H1 (cell line): Measurements from ENCODE around the gene CCDC148. TPM values are rescaled to one million over a fixed set of nuclear protein-coding genes. Genes with fewer than 3 reads are reported as not detected.

Source experiments
- CTCF ChIA-PET: fragments of 300-600 bp; sonication (Branson Sonifier 250); formaldehyde crosslinking; loops from one replicate; lab custom pipeline; 2021; ENCODE audit not compliant: partially characterized antibody; lab: Charles Lee
- POLR2A ChIA-PET: fragments of 300-600 bp; sonication (Branson Sonifier 250); formaldehyde crosslinking; loops from one replicate; lab custom pipeline; 2021; ENCODE audit warnings: inconsistent platforms; ENCODE audit not compliant: partially characterized antibody; lab: Charles Lee
- DNase-seq, 2 experiments: peaks; one replicate each; pipeline versions ENCODE4 v3.0.0 to v3.0.0-alpha.2; 2010 to 2022; ENCODE audit warnings: low spot score in 2 of 2, low read depth in 1 of 2, mixed read lengths in 1 of 2
- FAIRE-seq: peaks from 2 replicates; lab custom pipeline; 2011; peaks lifted over from hg19 to GRCh38; lab: Jason Lieb, UNC
- H2AFZ ChIP-seq: 2 replicates; pipeline ENCODE4 v1.8.1; 2012; ENCODE audit warnings: low read length, inconsistent platforms
- H2AK5ac ChIP-seq: 2 replicates; pipeline ENCODE4 v1.6.1; 2013; ENCODE audit warnings: low read depth, low read length
- H2BK120ac ChIP-seq: replicated peaks from 2 replicates; pipeline ENCODE3; 2013; ENCODE audit warnings: low read depth, low read length, inconsistent platforms
- H2BK12ac ChIP-seq: 2 replicates; pipeline ENCODE4 v1.6.1; 2013; ENCODE audit warnings: low read depth, low read length
- H2BK15ac ChIP-seq: 2 replicates; pipeline ENCODE4 v1.6.1; 2013; ENCODE audit warnings: low read length
- H2BK20ac ChIP-seq: 2 replicates; pipeline ENCODE4 v1.6.1; 2013; ENCODE audit warnings: low read length
- H2BK5ac ChIP-seq: 2 replicates; pipeline ENCODE4 v1.6.1; 2013; ENCODE audit warnings: low read depth, low read length
- H3K14ac ChIP-seq: 2 replicates; pipeline ENCODE4 v1.6.1; 2013; ENCODE audit warnings: inconsistent platforms; ENCODE audit not compliant: insufficient read length
- H3K18ac ChIP-seq: 2 replicates; pipeline ENCODE4 v1.6.1; 2013; ENCODE audit warnings: low read length; ENCODE audit errors: extremely low read depth
- H3K23ac ChIP-seq: 2 replicates; pipeline ENCODE4 v1.6.1; 2013; ENCODE audit warnings: inconsistent platforms; ENCODE audit not compliant: insufficient read length
- H3K23me2 ChIP-seq: 2 replicates; pipeline ENCODE4 v1.6.1; 2013; ENCODE audit warnings: low read depth, low read length
- H3K27ac ChIP-seq: 2 replicates; pipeline ENCODE4 v1.6.1; 2011; ENCODE audit warnings: low read depth, low read length, inconsistent platforms
- H3K27me3 ChIP-seq, 4 experiments: replicated peaks in 1 of 4; 1 replicate in 1 of 4; 2 replicates in 3 of 4; pipeline versions ENCODE4 v1.6.1 to v1.8.1; 2011 to 2013; ENCODE audit warnings: low read length in 3 of 4, mild to moderate bottlenecking in 3 of 4, inconsistent platforms in 2 of 4, mixed read lengths in 2 of 4, moderate library complexity in 1 of 4; ENCODE audit not compliant: control insufficient read depth in 3 of 4, insufficient read depth in 3 of 4; ENCODE audit errors: extremely low read depth in 1 of 4
- H3K36me3 ChIP-seq, 4 experiments: 2 replicates each; pipeline versions ENCODE4 v1.6.1 to v1.8.1; 2011 to 2013; ENCODE audit warnings: mild to moderate bottlenecking in 4 of 4, low read length in 3 of 4, moderate library complexity in 2 of 4, control low read depth in 1 of 4, inconsistent platforms in 1 of 4; ENCODE audit not compliant: insufficient read depth in 4 of 4, control insufficient read depth in 2 of 4
- H3K4ac ChIP-seq: replicated peaks from 2 replicates; pipeline ENCODE3; 2013; ENCODE audit warnings: low read length, low read depth, mixed read lengths, inconsistent platforms; ENCODE audit not compliant: insufficient read length
- H3K4me1 ChIP-seq, 4 experiments: replicated peaks in 1 of 4; 1 replicate in 1 of 4; 2 replicates in 3 of 4; pipeline versions ENCODE4 v1.6.1 to v1.8.1; 2011 to 2013; ENCODE audit warnings: low read length in 3 of 4, inconsistent platforms in 2 of 4, mixed read lengths in 1 of 4; ENCODE audit not compliant: insufficient read depth in 4 of 4, control insufficient read depth in 3 of 4
- H3K4me2 ChIP-seq, 2 experiments: 2 replicates each; pipeline versions ENCODE4 v1.6.1 to v1.8.1; 2011 to 2013; ENCODE audit warnings: low read depth in 2 of 2, low read length in 2 of 2, control low read depth in 1 of 2, inconsistent platforms in 1 of 2, mild to moderate bottlenecking in 1 of 2; ENCODE audit not compliant: insufficient read depth in 1 of 2
- H3K4me3 ChIP-seq, 4 experiments: fragments of 200-600, 300-600 bp in 1 of 4; sonication (generic), shearing (Covaris generic), sonication (Bioruptor Twin) in 1 of 4; 2 replicates each; pipeline versions ENCODE4 v1.5.1 to v1.8.1; 2011 to 2016; ENCODE audit warnings: low read length in 4 of 4, low read depth in 3 of 4, control low read depth in 2 of 4, inconsistent platforms in 2 of 4, mild to moderate bottlenecking in 2 of 4, mixed read lengths in 1 of 4, moderate library complexity in 1 of 4; ENCODE audit not compliant: insufficient read depth in 2 of 4; ENCODE audit errors: extremely low read depth in 1 of 4
- H3K56ac ChIP-seq: replicated peaks from 2 replicates; pipeline ENCODE3; 2013; ENCODE audit warnings: low read depth, mild to moderate bottlenecking, mixed read lengths, low read length, inconsistent platforms; ENCODE audit not compliant: insufficient read length
- H3K79me1 ChIP-seq: 2 replicates; pipeline ENCODE4 v1.6.1; 2013; ENCODE audit warnings: low read depth, low read length, control low read depth
- H3K79me2 ChIP-seq, 2 experiments: 2 replicates each; pipeline versions ENCODE4 v1.6.1 to v1.8.1; 2012 to 2013; ENCODE audit warnings: low read length in 2 of 2, mild to moderate bottlenecking in 2 of 2, inconsistent platforms in 1 of 2; ENCODE audit not compliant: insufficient read depth in 2 of 2, control insufficient read depth in 1 of 2
- H3K9ac ChIP-seq, 4 experiments: replicated peaks in 1 of 4; 1 replicate in 1 of 4; 2 replicates in 3 of 4; pipeline versions ENCODE4 v1.6.1 to v1.8.1; 2011 to 2013; ENCODE audit warnings: low read depth in 3 of 4, low read length in 3 of 4, control low read depth in 2 of 4, mild to moderate bottlenecking in 2 of 4, moderate library complexity in 2 of 4, inconsistent platforms in 1 of 4; ENCODE audit errors: extremely low read depth in 1 of 4
- H3K9me3 ChIP-seq, 2 experiments: 2 replicates each; pipeline versions ENCODE4 v1.6.1 to v1.8.1; 2012 to 2013; ENCODE audit warnings: mild to moderate bottlenecking in 2 of 2, moderate library complexity in 2 of 2, control low read depth in 1 of 2, inconsistent platforms in 1 of 2, low read depth in 1 of 2, low read length in 1 of 2, mixed read lengths in 1 of 2; ENCODE audit not compliant: insufficient read depth in 2 of 2
- H4K20me1 ChIP-seq, 2 experiments: replicated peaks in 1 of 2; 2 replicates each; pipeline versions ENCODE3 to v1.8.1; 2011 to 2013; ENCODE audit warnings: inconsistent platforms in 2 of 2, low read length in 2 of 2, mild to moderate bottlenecking in 1 of 2; ENCODE audit not compliant: insufficient read depth in 2 of 2, control insufficient read depth in 1 of 2
- H4K5ac ChIP-seq: 2 replicates; pipeline ENCODE4 v1.6.1; 2013; ENCODE audit warnings: low read length, low read depth, mixed read lengths, inconsistent platforms; ENCODE audit not compliant: insufficient read length
- H4K8ac ChIP-seq: 2 replicates; pipeline ENCODE4 v1.8.0; 2013; ENCODE audit warnings: mild to moderate bottlenecking, moderate library complexity, low read length, inconsistent platforms; ENCODE audit not compliant: insufficient read depth; ENCODE audit errors: extremely low read depth
- H4K91ac ChIP-seq: replicated peaks from 2 replicates; pipeline ENCODE3; 2013; ENCODE audit warnings: low read length, mixed read lengths, inconsistent platforms; ENCODE audit not compliant: insufficient read length
- KDM5A ChIP-seq: fragments of 200-600 bp; IDR thresholded peaks from 2 replicates; pipeline ENCODE4 v1.7.1; 2012; ENCODE audit warnings: mild to moderate bottlenecking, low read length, inconsistent platforms, mixed read lengths
- MAFK ChIP-seq: IDR thresholded peaks from 2 replicates; pipeline ENCODE4 v1.6.1; 2012; ENCODE audit warnings: low read depth, mild to moderate bottlenecking, improper control_type of control experiment, low read length
- NRF1 ChIP-seq: IDR thresholded peaks from 2 replicates; pipeline ENCODE4 v1.6.1; 2011; ENCODE audit warnings: mild to moderate bottlenecking, low read depth, low read length, improper control_type of control experiment
- SIRT6 ChIP-seq: IDR thresholded peaks from one replicate; pipeline ENCODE4 v1.7.1; 2012; ENCODE audit warnings: low read length, inconsistent platforms
- WGBS, 2 experiments: shearing (Covaris generic) in 1 of 2; methylation state at CpG; one replicate each; pipeline versions ENCODE4 v1.1.6 to v1.1.7; 2013 to 2015; ENCODE audit warnings: low lambda C conversion rate in 2 of 2, mixed read lengths in 2 of 2, inconsistent platforms in 1 of 2, low coverage in 1 of 2, missing lambda C conversion rate in 1 of 2; ENCODE audit not compliant: insufficient replicate concordance in 2 of 2, insufficient coverage in 1 of 2, insufficient read length in 1 of 2; ENCODE audit errors: extremely low coverage in 1 of 2, missing lambda C conversion rate in 1 of 2; 5-methylcytosine and 5-hydroxymethylcytosine counted together
- polyA plus RNA-seq, 7 experiments: library from polyadenylated mRNA; depleted of rRNA in 3 of 7; stranded (reverse) in 5 of 7; unstranded in 2 of 7; fragments of >200 nt in 5 of 7; fragments of 200-250 nt in 2 of 7; gene quantifications; 1 replicate in 5 of 7; 2 replicates in 1 of 7; 4 replicates in 1 of 7; pipeline versions ENCODE4 v1.2.1 to v1.2.3, GENCODE V29; 2011 to 2013; ENCODE audit warnings: missing spikeins in 2 of 7, mixed read lengths in 2 of 7
- total RNA-seq: library from RNA; stranded (reverse); fragmentation: NEBNext Ultra II Directional; extraction: Animal tissue kit (Norgen Biotek cat#: 25700); gene quantifications from 2 replicates; pipeline ENCODE4 v1.2.1, GENCODE V29; 2021

CCDC148 gene
- total and polyA plus RNA-seq, 2 of the 8 experiments (the other 6 are each of a cell fraction or from before 2014, with no cell fraction given) = 0.45 to 1.3 TPM

- H4K20me1 ChIP-seq = no peaks in the 10 kb centered on the region
- no peak overlapping the region for H4K5ac ChIP-seq
- FAIRE-seq (no peak), DNase-seq (no peak)
- CTCF ChIA-PET = interaction anchor here (1.1 kb wide), 1 partner anchor 91 kb away, joined by 4 read pairs; no protein-coding TSS in a partner anchor
- 96% methylated on average over 3 of the region's 3 CpGs; no CpG with 5 or more reads in 1 of the 2 experiments for WGBS, 2 experiments
- H3K23me2 ChIP-seq = no peaks in the 10 kb centered on the region
- H2BK12ac ChIP-seq = no peak overlapping the region
- H3K4me2 ChIP-seq = no peak overlapping the region
- H3K56ac ChIP-seq = no peak overlapping the region
- no peaks in the 10 kb centered on the region for H3K79me1 ChIP-seq
- H2BK20ac ChIP-seq = no peak overlapping the region
- H3K23ac ChIP-seq = no peak overlapping the region
- no peak overlapping the region for H3K14ac ChIP-seq
- H3K27me3 ChIP-seq = no peaks in the 10 kb centered on the region
- H4K8ac ChIP-seq = no peak overlapping the region
- no peak overlapping the region for H3K9ac ChIP-seq
- TF ChIP-seq NRF1 = no peak
- no peak for TF ChIP-seq SIRT6
- no peak for TF ChIP-seq KDM5A
- no peak for TF ChIP-seq MAFK
- no peaks in the 10 kb centered on the region for H3K4me1 ChIP-seq
- H3K4me3 ChIP-seq = no peak overlapping the region
- H3K4ac ChIP-seq = no peak overlapping the region
- H3K9me3 ChIP-seq = no peaks in the 10 kb centered on the region
- H2BK15ac ChIP-seq = no peak overlapping the region
- no peaks in the 10 kb centered on the region for H3K79me2 ChIP-seq
- no peak overlapping the region for H2AFZ ChIP-seq
- no peak overlapping the region for H4K91ac ChIP-seq
- POLR2A ChIA-PET = no interaction called here
- no peak overlapping the region for H2AK5ac ChIP-seq
- H3K36me3 ChIP-seq = no peaks in the 10 kb centered on the region
- H3K18ac ChIP-seq = no peak overlapping the region
- no peak overlapping the region for H3K27ac ChIP-seq
- no peak overlapping the region for H2BK120ac ChIP-seq
- no peak overlapping the region for H2BK5ac ChIP-seq
Observed at GRCh38 chr2:158270536-158270935, 186.0 kb downstream of the CCDC148 start.
